Measurements from ENCODE around the gene MCM9. TPM values are rescaled to one million over a fixed set of nuclear protein-coding genes. Genes with fewer than 3 reads are reported as not detected.

MCM9 gene
- total and polyA plus RNA-seq, 2 experiments from 2014 or later, result 11.1 to 13.5 TPM

GRCh38 chr6:118953391-118953790, 18.4 kb upstream of the MCM9 start:
- H3K4me1 ChIP-seq (ENCODE audit: insufficient read depth), result no peaks in the 10 kb centered on the region
- no peaks in the 10 kb centered on the region for H3K9me2 ChIP-seq (replicated peaks; ENCODE audit: insufficient read depth)
- no peaks in the 10 kb centered on the region for H3K9me3 ChIP-seq (ENCODE audit: low read depth)
- no peak for DNase-seq (ENCODE audit: low spot score)
- H4K20me1 ChIP-seq (ENCODE audit: insufficient read depth, poor library complexity, severe bottlenecking), result no peaks in the 10 kb centered on the region
- no peak overlapping the region for H3K4me2 ChIP-seq
- H3K27ac ChIP-seq, result no peak overlapping the region
- 92% methylated on average over 2 of the region's 2 CpGs for WGBS (ENCODE audit: low lambda C conversion rate, missing lambda C conversion rate)
- TF ChIP-seq EZH2 (IDR thresholded peaks at IDR 0.05; ENCODE audit: borderline replicate concordance) (no peak), CTCF (IDR thresholded peaks at IDR 0.05; ENCODE audit: poor library complexity) (no peak), EZH2phosphoT487 (IDR thresholded peaks at IDR 0.05; ENCODE audit: low read depth, severe bottlenecking, unreplicated experiment) (no peak)
- H2AFZ ChIP-seq, result no peak overlapping the region
- no peaks in the 10 kb centered on the region for H3K36me3 ChIP-seq (replicated peaks; ENCODE audit: insufficient read depth, low read depth)
- H3K27me3 ChIP-seq, result no peaks in the 10 kb centered on the region
- no peak overlapping the region for H3K4me3 ChIP-seq
- peaks cover 7% of the 10 kb centered on the region for H3K79me2 ChIP-seq

- Histone ChIP-seq H3K36me3 (replicated peaks; ENCODE audit: insufficient read depth, low read depth) (no peaks in the 10 kb centered on the region), H3K4me2 (no peak overlapping the region), H3K79me2 (peaks cover 7% of the 10 kb centered on the region), H2AFZ (no peak overlapping the region), H3K9me3 (ENCODE audit: low read depth) (no peaks in the 10 kb centered on the region), H3K27ac (no peak overlapping the region), H3K27me3 (no peaks in the 10 kb centered on the region), H3K4me1 (ENCODE audit: insufficient read depth) (no peaks in the 10 kb centered on the region), H3K9me2 (replicated peaks; ENCODE audit: insufficient read depth) (no peaks in the 10 kb centered on the region), H3K4me3 (no peak overlapping the region), H4K20me1 (ENCODE audit: insufficient read depth, poor library complexity, severe bottlenecking) (no peaks in the 10 kb centered on the region)
- WGBS (ENCODE audit: low lambda C conversion rate, missing lambda C conversion rate), result 96% methylated on average over 2 of the region's 2 CpGs
- DNase-seq (ENCODE audit: low spot score), result no peak
- no peak for TF ChIP-seq EZH2phosphoT487 (IDR thresholded peaks at IDR 0.05; ENCODE audit: low read depth, severe bottlenecking, unreplicated experiment)
- TF ChIP-seq EZH2 (IDR thresholded peaks at IDR 0.05; ENCODE audit: borderline replicate concordance), result no peak
- TF ChIP-seq CTCF (IDR thresholded peaks at IDR 0.05; ENCODE audit: poor library complexity), result no peak
Observed at GRCh38 chr6:118952683-118953082, 17.7 kb upstream of the MCM9 start.

GRCh38 chr6:118945217-118945616, 10.3 kb upstream of the MCM9 start:
- Histone ChIP-seq H3K27ac (no peak overlapping the region), H3K9me3 (ENCODE audit: low read depth) (no peaks in the 10 kb centered on the region), H3K4me1 (ENCODE audit: insufficient read depth) (no peaks in the 10 kb centered on the region), H3K79me2 (no peaks in the 10 kb centered on the region), H3K36me3 (replicated peaks; ENCODE audit: insufficient read depth, low read depth) (no peaks in the 10 kb centered on the region), H3K4me2 (no peak overlapping the region), H3K27me3 (no peaks in the 10 kb centered on the region), H3K4me3 (no peak overlapping the region), H3K9me2 (replicated peaks; ENCODE audit: insufficient read depth) (no peaks in the 10 kb centered on the region), H2AFZ (no peak overlapping the region), H4K20me1 (ENCODE audit: insufficient read depth, poor library complexity, severe bottlenecking) (no peaks in the 10 kb centered on the region)
- TF ChIP-seq CTCF (IDR thresholded peaks at IDR 0.05; ENCODE audit: poor library complexity) (no peak), EZH2 (IDR thresholded peaks at IDR 0.05; ENCODE audit: borderline replicate concordance) (no peak), EZH2phosphoT487 (IDR thresholded peaks at IDR 0.05; ENCODE audit: low read depth, severe bottlenecking, unreplicated experiment) (no peak)
- no peak for DNase-seq (ENCODE audit: low spot score)

- Histone ChIP-seq H3K36me3 (replicated peaks; ENCODE audit: insufficient read depth, low read depth) (no peaks in the 10 kb centered on the region), H4K20me1 (ENCODE audit: insufficient read depth, poor library complexity, severe bottlenecking) (no peaks in the 10 kb centered on the region), H3K4me1 (ENCODE audit: insufficient read depth) (no peaks in the 10 kb centered on the region), H3K27ac (no peak overlapping the region), H3K9me3 (ENCODE audit: low read depth) (no peaks in the 10 kb centered on the region), H3K9me2 (replicated peaks; ENCODE audit: insufficient read depth) (no peaks in the 10 kb centered on the region), H3K27me3 (no peaks in the 10 kb centered on the region), H3K4me2 (no peak overlapping the region), H3K4me3 (no peak overlapping the region), H3K79me2 (peaks cover 19% of the 10 kb centered on the region), H2AFZ (no peak overlapping the region)
- WGBS (ENCODE audit: low lambda C conversion rate, missing lambda C conversion rate), result 100% methylated on average over 2 of the region's 2 CpGs
- TF ChIP-seq EZH2phosphoT487 (IDR thresholded peaks at IDR 0.05; ENCODE audit: low read depth, severe bottlenecking, unreplicated experiment) (no peak), CTCF (IDR thresholded peaks at IDR 0.05; ENCODE audit: poor library complexity) (no peak), EZH2 (IDR thresholded peaks at IDR 0.05; ENCODE audit: borderline replicate concordance) (no peak)
- no peak for DNase-seq (ENCODE audit: low spot score)
Observed at GRCh38 chr6:118940770-118941169, 5.8 kb upstream of the MCM9 start.
